Hematopoietic multipotent progenitor cell treated with erythropoietin and hydrocortisone succinate and interleukin-3 and kit ligand, for 17 days (in vitro differentiated cells): ENCODE results near the gene TRUB1.
"Not testable (repeated sequence)": the region's sequence is repeated elsewhere in the genome, so short reads cannot be mapped to it uniquely, and the experiment has no call there.

Experiments used
- DNase-seq: peaks from one replicate; pipeline ENCODE4 v3.0.0-alpha.2; 2015; ENCODE audit warnings: low spot score

The TRUB1 gene

GRCh38 chr10:114937962-114938855 lies at the start of gene TRUB1:
Gene TRUB1 (plus strand): TSS chr10:114938195. CDS start chr10:114938254, 59 bp downstream.
- peak; percentile 86 for DNase-seq

GRCh38 chr10:114893251-114893650 lies 44.7 kb upstream of the TRUB1 start:
- no peak for DNase-seq

- no peak for DNase-seq
Measured at GRCh38 chr10:114894911-114895310, 43.1 kb upstream of the TRUB1 start.

- DNase-seq: not testable (repeated sequence)
Measured at GRCh38 chr10:114897011-114897410, 41.0 kb upstream of the TRUB1 start.

- DNase-seq: no peak
Measured at GRCh38 chr10:114897593-114897992, 40.4 kb upstream of the TRUB1 start.

GRCh38 chr10:114899982-114900381 lies 38.0 kb upstream of the TRUB1 start:
- no peak for DNase-seq

GRCh38 chr10:114900658-114901057 lies 37.3 kb upstream of the TRUB1 start:
- DNase-seq: no peak

- DNase-seq: no peak
Measured at GRCh38 chr10:114902151-114902550, 35.8 kb upstream of the TRUB1 start.

- DNase-seq: no peak
Measured at GRCh38 chr10:114905450-114905849, 32.5 kb upstream of the TRUB1 start.

- no peak for DNase-seq
Measured at GRCh38 chr10:114906981-114907380, 31.0 kb upstream of the TRUB1 start.

GRCh38 chr10:114908896-114909295 lies 29.1 kb upstream of the TRUB1 start:
- no peak for DNase-seq

- no peak for DNase-seq
Measured at GRCh38 chr10:114911052-114911711, 26.8 kb upstream of the TRUB1 start.

GRCh38 chr10:114911801-114912469 lies 26.1 kb upstream of the TRUB1 start:
- DNase-seq: no peak

GRCh38 chr10:114912470-114912859 lies 25.5 kb upstream of the TRUB1 start:
- no peak for DNase-seq

- DNase-seq: no peak
Measured at GRCh38 chr10:114914560-114914959, 23.4 kb upstream of the TRUB1 start.

GRCh38 chr10:114915294-114915693 lies 22.7 kb upstream of the TRUB1 start:
- no peak for DNase-seq

- DNase-seq: no peak
Measured at GRCh38 chr10:114916653-114917052, 21.3 kb upstream of the TRUB1 start.

- no peak for DNase-seq
Measured at GRCh38 chr10:114917459-114917858, 20.5 kb upstream of the TRUB1 start.

GRCh38 chr10:114917927-114918672 lies 19.9 kb upstream of the TRUB1 start:
- DNase-seq: no peak

GRCh38 chr10:114920459-114920858 lies 17.5 kb upstream of the TRUB1 start:
- no peak for DNase-seq

GRCh38 chr10:114922003-114922402 lies 16.0 kb upstream of the TRUB1 start:
- no peak for DNase-seq

GRCh38 chr10:114923551-114923950 lies 14.4 kb upstream of the TRUB1 start:
- DNase-seq: no peak
